Stimulated activated CD8-positive, alpha-beta memory T cell treated with anti-CD3 and anti-CD28 coated beads, Interleukin-2, amount 100 ng/mL, for 48 hours (primary cell): ENCODE measurements around the gene NTSR1.
"Not testable (repeated sequence)": the region's sequence is repeated elsewhere in the genome, so short reads cannot be mapped to it uniquely, and the experiment has no call there.

ENCODE experiments used
- DNase-seq, 2 donors: peaks; one replicate each; pipeline ENCODE4 v3.0.0-alpha.2; 2020; ENCODE audit warnings: low read depth in 2 of 2

NTSR1 gene

GRCh38 chr20:62674370-62674769 lies 34.3 kb upstream of the NTSR1 start:
- DNase-seq = no peak

DNA sequence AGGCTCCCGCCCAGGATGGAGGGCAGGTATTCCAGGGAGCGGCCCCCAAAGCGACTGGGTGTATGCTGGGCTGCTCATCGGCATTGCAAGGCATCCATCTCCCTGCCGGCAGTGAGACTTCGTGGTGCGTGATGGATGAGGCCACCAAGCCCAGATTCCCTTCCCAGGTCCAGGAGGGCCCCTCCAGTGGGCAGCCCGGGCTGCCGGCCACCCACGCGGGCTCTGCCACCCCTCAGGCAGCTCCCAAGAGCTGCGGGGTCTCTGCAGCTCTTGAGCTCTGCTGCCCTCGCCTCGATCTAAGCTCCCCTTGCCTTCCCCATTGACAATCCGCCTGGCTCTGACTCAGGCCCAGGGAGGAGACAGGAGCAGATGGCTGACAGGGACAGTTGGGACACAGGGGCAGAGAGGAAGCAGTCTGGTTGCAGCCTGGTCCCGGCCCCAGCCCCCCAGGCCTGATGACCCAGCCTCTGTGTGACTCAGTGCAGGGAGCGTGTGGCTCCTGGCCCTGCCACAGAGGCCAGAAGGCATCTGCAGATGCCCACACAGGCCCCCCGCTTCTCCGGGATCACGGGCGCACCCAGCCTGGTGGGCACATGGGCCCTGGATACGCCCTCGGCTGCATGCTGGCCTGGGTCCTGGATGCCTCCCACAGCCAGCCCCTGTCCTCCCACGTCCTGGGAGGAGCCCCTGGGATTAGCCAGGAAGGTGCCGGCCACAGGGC lies 33.3 kb upstream of the NTSR1 start:
- DNase-seq = no peak

GRCh38 chr20:62675877-62676260 lies 32.8 kb upstream of the NTSR1 start:
- no peak for DNase-seq

DNA sequence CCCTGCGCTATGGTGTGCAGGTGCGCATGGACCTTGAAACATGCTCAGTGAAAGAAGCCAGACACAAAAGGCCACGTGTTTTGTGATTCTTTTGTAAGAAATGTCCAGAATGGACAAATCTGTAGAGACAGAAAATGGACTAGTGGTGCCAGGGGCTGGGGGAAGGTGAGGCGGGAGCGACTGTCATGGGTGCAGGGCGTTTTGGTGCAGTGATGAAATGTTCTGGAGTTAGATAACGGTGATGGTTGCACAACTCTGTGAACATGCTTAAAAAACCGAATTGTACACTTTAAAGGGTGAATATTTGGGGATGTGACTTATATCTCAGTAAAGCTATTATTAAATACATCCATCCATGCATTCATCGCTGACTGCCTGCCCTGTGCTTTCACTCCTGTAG lies 31.7 kb upstream of the NTSR1 start:
- no peak for DNase-seq

DNA sequence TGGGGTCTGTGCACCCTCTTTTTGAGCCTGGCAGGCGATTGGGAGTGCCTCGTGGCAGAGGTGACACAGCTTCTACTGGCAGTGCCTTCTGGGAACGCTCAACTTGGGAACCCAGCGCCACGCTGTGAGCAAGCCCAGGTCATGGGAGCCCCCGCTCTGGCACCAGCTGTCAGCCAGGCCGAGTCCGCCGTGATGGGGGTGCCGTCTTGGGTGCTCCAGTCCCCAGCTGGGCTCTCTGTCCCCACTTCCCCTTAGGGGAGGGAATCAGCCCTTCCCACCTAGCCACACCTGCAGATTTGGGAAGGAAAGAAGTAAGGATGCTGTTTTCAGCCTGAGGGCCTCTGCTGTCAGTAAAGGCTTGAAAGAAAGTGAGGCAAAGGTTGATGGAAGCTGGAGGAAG lies 31.0 kb upstream of the NTSR1 start:
- no peak for DNase-seq

GRCh38 chr20:62678553-62678952 lies 30.1 kb upstream of the NTSR1 start:
- DNase-seq = no peak

DNA sequence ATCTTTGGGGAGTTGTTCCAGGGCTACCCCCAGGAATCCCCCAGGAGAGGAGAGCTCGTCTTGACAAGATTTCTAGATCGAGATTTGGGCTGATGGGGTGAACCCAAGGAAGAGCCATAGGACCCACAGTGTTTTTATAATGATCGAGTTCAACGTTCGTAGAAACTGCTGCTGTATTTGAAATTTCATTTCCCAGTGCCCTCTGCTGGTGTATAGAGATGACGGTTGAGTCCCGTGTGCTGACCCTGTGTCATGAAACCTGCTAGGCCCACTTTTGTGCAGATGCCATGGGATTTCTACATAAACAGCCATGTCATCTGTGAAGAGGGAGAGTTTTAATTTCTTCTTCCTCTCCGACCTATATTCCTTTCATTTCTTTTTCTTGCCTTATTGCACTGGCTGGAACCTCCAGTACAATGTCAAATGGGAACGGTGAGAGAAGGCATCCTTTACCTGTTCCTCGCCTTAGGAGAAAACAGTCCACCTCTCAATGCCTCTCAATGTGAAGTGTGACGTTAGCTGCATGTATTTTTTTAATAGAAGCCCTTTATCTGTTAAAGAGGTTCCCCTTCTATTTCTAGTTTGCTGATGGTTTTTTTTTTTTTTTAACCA lies 28.6 kb upstream of the NTSR1 start:
- DNase-seq = no peak

DNA sequence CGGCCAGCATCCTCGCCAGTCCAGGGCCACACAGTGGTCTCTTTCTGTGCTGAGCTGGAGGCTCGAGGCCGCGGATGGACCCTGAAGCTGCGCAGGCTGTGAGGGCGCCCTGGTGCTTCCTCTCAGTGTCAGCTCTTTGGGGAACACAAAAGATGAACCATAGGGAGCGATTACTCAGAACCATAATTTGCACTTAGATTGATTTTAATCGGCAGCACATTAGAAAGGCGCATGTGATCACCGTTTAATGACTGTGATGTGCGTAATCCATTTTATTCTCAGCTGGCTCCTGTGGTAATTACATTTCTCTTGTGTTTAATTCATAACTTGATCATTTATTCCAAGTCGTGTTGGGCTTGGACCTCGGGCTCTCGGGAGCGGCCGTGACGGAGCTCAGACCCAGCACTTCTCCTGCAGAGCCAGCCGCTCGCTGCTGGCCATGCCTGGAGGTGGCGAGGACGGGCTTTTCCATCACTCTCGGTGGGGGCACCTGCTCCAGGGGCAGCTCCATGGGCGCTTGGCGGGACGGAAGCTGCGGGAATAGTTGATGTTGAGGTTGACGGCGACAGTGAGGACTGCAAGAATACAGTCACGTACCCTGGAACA lies 25.6 kb upstream of the NTSR1 start:
- DNase-seq = no peak

DNA sequence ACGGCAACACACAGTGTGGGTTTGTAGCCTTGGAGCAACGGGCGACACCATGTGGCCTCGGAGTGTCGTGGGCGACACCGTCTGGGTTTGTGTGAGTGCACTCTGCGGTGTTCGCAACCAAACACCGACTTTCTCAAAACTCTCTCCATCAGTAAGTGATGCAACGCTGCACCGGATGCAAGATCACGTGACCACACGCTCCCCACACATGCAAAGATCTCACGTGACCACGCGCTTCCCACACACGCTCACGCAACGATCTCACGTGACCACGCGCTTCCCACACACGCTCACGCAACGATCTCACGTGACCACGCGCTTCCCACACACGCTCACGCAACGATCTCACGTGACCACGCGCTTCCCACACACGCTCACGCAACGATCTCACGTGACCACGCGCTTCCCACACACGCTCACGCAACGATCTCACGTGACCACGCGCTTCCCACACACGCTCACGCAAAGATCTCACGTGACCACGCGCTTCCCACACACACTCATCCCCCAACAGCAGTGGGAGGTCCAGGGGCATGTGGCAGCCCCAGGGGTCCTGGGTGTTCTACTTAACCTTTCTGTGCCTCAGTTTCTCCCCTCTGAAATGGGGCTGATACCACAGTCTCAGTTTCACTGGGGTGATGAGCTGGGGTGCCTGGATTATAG lies 24.8 kb upstream of the NTSR1 start:
- DNase-seq = not testable (repeated sequence)

GRCh38 chr20:62684981-62685380 lies 23.7 kb upstream of the NTSR1 start:
- DNase-seq = no peak

- DNase-seq = no peak
Measured at GRCh38 chr20:62685781-62686555, 22.7 kb upstream of the NTSR1 start.

DNA sequence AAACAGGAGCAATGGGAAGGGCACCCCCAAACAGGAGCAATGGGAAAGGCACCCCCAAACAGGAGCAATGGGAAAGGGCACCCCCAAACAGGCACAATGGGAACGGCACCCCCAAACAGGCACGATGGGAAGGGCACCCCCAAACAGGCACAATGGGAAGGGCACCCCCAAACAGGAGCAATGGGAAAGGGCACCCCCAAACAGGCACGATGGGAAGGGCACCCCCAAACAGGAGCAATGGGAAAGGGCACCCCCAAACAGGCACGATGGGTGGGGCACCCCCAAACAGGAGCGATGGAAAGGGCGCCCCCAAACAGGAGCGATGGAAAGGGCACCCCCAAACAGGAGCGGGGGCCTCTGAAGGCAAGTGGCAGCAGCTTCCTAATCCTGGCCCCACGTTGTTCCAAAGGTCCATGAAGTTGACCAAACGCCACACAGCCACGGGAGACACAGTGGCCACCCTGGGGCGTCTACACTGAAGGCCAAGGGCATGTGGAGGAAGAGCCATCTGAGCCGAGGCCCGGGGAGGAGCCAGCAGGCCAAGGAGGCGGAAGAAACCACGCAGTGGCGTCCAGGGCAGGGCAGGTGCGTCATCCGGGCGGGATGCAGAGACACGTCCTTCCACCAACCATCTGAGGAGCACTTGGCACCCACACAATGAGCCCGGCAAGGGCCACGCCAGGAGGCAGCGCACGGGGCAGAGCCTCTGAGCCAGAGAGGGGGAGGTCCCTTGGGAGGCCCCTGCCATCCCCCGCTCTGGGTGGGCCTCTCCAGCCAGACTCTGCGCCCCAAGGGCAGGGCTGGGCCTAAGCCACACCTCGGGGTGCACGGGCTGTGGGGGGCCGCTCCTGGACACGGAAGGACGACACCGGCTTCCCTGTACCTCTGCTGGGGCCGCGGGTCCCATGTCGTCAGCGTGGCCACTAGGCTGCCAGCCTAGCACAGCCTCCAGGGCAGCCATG lies 21.5 kb upstream of the NTSR1 start:
- DNase-seq = no peak

GRCh38 chr20:62688083-62688482 lies 20.6 kb upstream of the NTSR1 start:
- DNase-seq = no peak

GRCh38 chr20:62688855-62689460 lies 19.7 kb upstream of the NTSR1 start:
- DNase-seq = no peak

DNA sequence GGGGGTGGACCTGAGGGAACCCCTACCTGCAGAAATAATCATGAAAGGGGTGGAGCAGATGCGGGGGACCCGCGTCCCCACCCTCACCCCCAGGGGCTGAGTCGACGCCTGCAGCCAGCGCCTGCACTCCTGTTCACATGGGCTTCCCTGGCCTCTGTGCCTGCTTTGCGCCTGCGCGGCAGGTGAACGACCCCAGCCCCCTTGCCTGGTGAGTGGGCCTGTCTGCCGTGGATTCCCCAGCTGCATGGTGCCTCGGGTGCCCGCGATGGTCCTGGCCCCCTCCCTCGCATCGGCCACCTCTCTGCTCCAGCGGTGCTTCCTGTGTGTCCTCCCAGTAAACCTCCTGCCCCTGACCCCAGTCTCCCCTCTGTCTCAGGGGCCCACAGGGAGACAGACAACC lies 18.8 kb upstream of the NTSR1 start:
- DNase-seq = no peak

- no peak for DNase-seq
Measured at GRCh38 chr20:62690261-62690820, 18.3 kb upstream of the NTSR1 start.

DNA sequence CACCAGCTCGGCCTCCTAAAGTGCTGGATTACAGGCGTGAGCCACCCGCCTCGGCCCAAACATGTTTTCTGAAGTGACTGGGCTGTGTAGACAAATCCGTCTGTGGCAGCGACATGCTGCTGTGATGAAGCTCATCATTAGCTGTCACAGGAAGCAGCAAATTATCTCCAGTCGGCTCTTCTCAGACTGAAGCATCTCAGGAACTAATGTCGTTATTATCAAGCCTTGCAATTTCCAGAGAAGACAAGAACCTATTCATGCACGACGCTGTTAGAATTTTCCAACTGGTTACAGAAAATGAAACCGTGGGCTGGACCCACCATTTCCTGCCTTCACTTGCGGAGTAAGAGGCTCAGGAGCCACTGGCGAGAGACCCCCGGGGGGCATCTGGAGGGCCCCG lies 17.1 kb upstream of the NTSR1 start:
- DNase-seq = no peak

GRCh38 chr20:62692176-62692575 lies 16.5 kb upstream of the NTSR1 start:
- DNase-seq = no peak

GRCh38 chr20:62692801-62693523 lies 15.7 kb upstream of the NTSR1 start:
- DNase-seq = no peak
